Ovary (tissue), 3 donors: ENCODE measurements around the gene TMOD4.

Source experiments
- CTCF ChIP-seq, 3 donors: fragments of 450-650 bp in 2 of 3; fragments of 200-600 bp in 1 of 3; IDR thresholded peaks; one replicate each; pipeline versions ENCODE4 v1.5.1 to v1.8.0; 2016 to 2022; ENCODE audit warnings: antibody characterized with exemption in 3 of 3, mild to moderate bottlenecking in 1 of 3
- EP300 ChIP-seq: sonication (generic); formaldehyde crosslinking; IDR thresholded peaks from one replicate; pipeline ENCODE4 v1.6.1; 2017; ENCODE audit warnings: antibody characterized with exemption
- POLR2A ChIP-seq: fragments of 450-650 bp; IDR thresholded peaks from one replicate; pipeline ENCODE4 v1.6.1; 2017; ENCODE audit warnings: antibody characterized with exemption, mild to moderate bottlenecking, moderate library complexity
- donor health status: DM: no; HTN: no; CAD: no.

GRCh38 chr1:151146412-151147131, 29.2 kb downstream of the TMOD4 start, which contains the start of gene SEMA6C:
- TF ChIP-seq CTCF (IDR thresholded peaks at IDR 0.05) (no peak), POLR2A (peak; percentile 72), EP300 (no peak)
